ENCODE results near the gene SLC35F1.

DNA sequence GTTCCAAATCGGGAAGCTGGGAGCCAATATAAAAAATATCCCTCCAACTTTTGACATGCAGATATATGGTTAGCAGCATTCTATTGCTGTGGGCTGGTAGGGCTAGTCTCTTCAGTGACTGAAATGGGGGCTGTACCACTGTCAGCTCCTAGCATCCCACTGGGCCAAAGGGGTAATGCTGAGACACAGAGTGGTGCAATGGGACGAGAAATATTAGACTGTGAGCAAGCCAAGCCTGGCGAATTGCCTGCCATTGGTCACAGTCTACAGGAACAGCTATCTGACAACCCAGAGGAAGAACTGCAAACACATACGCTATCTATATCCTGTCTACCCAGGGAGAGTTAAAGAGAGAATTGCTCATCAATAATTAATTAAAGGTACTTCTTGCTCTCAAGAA is 3.5 kb downstream of the SLC35F1 start:
- TF ChIP-seq, protein P1, sequence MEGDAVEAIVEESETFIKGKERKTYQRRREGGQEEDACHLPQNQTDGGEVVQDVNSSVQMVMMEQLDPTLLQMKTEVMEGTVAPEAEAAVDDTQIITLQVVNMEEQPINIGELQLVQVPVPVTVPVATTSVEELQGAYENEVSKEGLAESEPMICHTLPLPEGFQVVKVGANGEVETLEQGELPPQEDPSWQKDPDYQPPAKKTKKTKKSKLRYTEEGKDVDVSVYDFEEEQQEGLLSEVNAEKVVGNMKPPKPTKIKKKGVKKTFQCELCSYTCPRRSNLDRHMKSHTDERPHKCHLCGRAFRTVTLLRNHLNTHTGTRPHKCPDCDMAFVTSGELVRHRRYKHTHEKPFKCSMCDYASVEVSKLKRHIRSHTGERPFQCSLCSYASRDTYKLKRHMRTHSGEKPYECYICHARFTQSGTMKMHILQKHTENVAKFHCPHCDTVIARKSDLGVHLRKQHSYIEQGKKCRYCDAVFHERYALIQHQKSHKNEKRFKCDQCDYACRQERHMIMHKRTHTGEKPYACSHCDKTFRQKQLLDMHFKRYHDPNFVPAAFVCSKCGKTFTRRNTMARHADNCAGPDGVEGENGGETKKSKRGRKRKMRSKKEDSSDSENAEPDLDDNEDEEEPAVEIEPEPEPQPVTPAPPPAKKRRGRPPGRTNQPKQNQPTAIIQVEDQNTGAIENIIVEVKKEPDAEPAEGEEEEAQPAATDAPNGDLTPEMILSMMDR (IDR thresholded peaks at IDR 0.05) = no peak
- no peak for TF ChIP-seq POLR2A (IDR thresholded peaks at IDR 0.05)
